MCF 10A (cell line): Measurements from ENCODE around the gene KIRREL3. TPM values are rescaled to one million over a fixed set of nuclear protein-coding genes. Genes with fewer than 3 reads are reported as not detected.

ENCODE experiments used
- BruUV-seq: library from RNA; stranded (reverse); fragments of 400-500 nt; replicated peaks from 2 replicates; lab custom pipeline; 2021; lab: Mats Ljungman, UMichigan
- CTCF ChIA-PET: fragments of 300-600 bp; sonication (Branson Sonifier 250); formaldehyde crosslinking; extraction: SDS; loops from one replicate; lab custom pipeline; 2021; ENCODE audit warnings: antibody characterized with exemption, inconsistent platforms; lab: Yijun Ruan, JAX
- POLR2A ChIA-PET: fragments of 300-600, 350-650 bp; sonication (Branson Sonifier 250); formaldehyde crosslinking; extraction: SDS; loops from one replicate; lab custom pipeline; 2020; ENCODE audit warnings: antibody characterized with exemption, inconsistent platforms; lab: Yijun Ruan, JAX
- DNase-seq: peaks from one replicate; pipeline ENCODE4 v3.0.0-alpha.2; 2018; ENCODE audit not compliant: unreplicated experiment
- H3K27ac Mint-ChIP-seq: one replicate; pipeline ENCODE4 v1.8.0; 2022; ENCODE audit warnings: mild to moderate bottlenecking, low read depth, mixed read lengths; ENCODE audit not compliant: unreplicated experiment
- H3K27me3 Mint-ChIP-seq: one replicate; pipeline ENCODE4 v1.8.0; 2022; ENCODE audit warnings: mixed read lengths; ENCODE audit not compliant: insufficient read depth, unreplicated experiment
- H3K36me3 Mint-ChIP-seq: one replicate; pipeline ENCODE4 v1.8.0; 2022; ENCODE audit warnings: mild to moderate bottlenecking, moderate library complexity, mixed read lengths; ENCODE audit not compliant: insufficient read depth, unreplicated experiment
- H3K4me1 Mint-ChIP-seq: one replicate; pipeline ENCODE4 v1.8.0; 2022; ENCODE audit warnings: mixed read lengths; ENCODE audit not compliant: insufficient read depth, unreplicated experiment
- H3K4me3 Mint-ChIP-seq: one replicate; pipeline ENCODE4 v1.8.0; 2022; ENCODE audit warnings: mild to moderate bottlenecking, moderate library complexity, mixed read lengths; ENCODE audit not compliant: unreplicated experiment
- H3K9me3 Mint-ChIP-seq: one replicate; pipeline ENCODE4 v1.8.0; 2022; ENCODE audit warnings: mixed read lengths; ENCODE audit not compliant: unreplicated experiment
- CTCF ChIP-seq: fragments of 200-600 bp; IDR thresholded peaks from one replicate; pipeline ENCODE4 v1.8.0; 2022; ENCODE audit warnings: antibody characterized with exemption, mild to moderate bottlenecking; ENCODE audit not compliant: unreplicated experiment
- intact Hi-C: fragments of 100-400 bp; cut with micrococcal nuclease; formaldehyde crosslinking; loops from 2 replicates; pipeline ENCODE4 v1.14.1; 2022
- total RNA-seq: library from RNA; stranded (reverse); gene quantifications from 2 replicates; pipeline ENCODE4 v1.2.3, GENCODE V29; 2022

Gene KIRREL3
- total RNA-seq, 1 experiment from 2014 or later: not detected

GRCh38 chr11:127027000-127027399, 26.4 kb upstream of the KIRREL3 start:
- POLR2A ChIA-PET: no interaction called here
- no peak overlapping the region for H3K4me3 Mint-ChIP-seq
- no peaks in the 10 kb centered on the region for H3K4me1 Mint-ChIP-seq
- H3K27me3 Mint-ChIP-seq: no peaks in the 10 kb centered on the region
- no peak overlapping the region for H3K27ac Mint-ChIP-seq
- no peaks in the 10 kb centered on the region for H3K36me3 Mint-ChIP-seq
- H3K9me3 Mint-ChIP-seq: no peaks in the 10 kb centered on the region
- no peak for DNase-seq
- TF ChIP-seq CTCF: no peak
- BruUV-seq: no TSS peak
- CTCF ChIA-PET: no interaction called here
- intact Hi-C loops: no loop called here

- DNase-seq: no peak
- no peak for TF ChIP-seq CTCF
- Mint-ChIP-seq H3K27me3 (no peaks in the 10 kb centered on the region), H3K27ac (no peak overlapping the region), H3K36me3 (no peaks in the 10 kb centered on the region), H3K4me3 (no peak overlapping the region), H3K9me3 (no peaks in the 10 kb centered on the region), H3K4me1 (no peaks in the 10 kb centered on the region)
- BruUV-seq: no TSS peak
- intact Hi-C loops: no loop called here
- CTCF ChIA-PET: interaction anchor here (0.6 to 2.0 kb wide), 2 partner anchors 33 to 338 kb away, joined by 3 to 7 read pairs; no protein-coding TSS in a partner anchor
- POLR2A ChIA-PET: no interaction called here
These were observed 23.4 kb upstream of the KIRREL3 start for GRCh38 chr11:127023991-127024390.

GRCh38 chr11:127018683-127019279, 18.2 kb upstream of the KIRREL3 start:
- no TSS peak for BruUV-seq
- Mint-ChIP-seq H3K27me3 (no peaks in the 10 kb centered on the region), H3K27ac (no peak overlapping the region), H3K36me3 (no peaks in the 10 kb centered on the region), H3K4me1 (no peaks in the 10 kb centered on the region), H3K9me3 (peaks cover 9% of the 10 kb centered on the region), H3K4me3 (no peak overlapping the region)
- ChIA-PET POLR2A (interaction anchor here (0.5 kb wide), 1 partner anchor 407 kb away, joined by 3 read pairs; no protein-coding TSS in a partner anchor), CTCF (no interaction called here)
- TF ChIP-seq CTCF: no peak
- DNase-seq: no peak
- intact Hi-C loops: no loop called here

- Mint-ChIP-seq H3K27ac (no peak overlapping the region), H3K36me3 (no peaks in the 10 kb centered on the region), H3K27me3 (no peaks in the 10 kb centered on the region), H3K4me3 (no peak overlapping the region), H3K4me1 (no peaks in the 10 kb centered on the region), H3K9me3 (peaks cover 22% of the 10 kb centered on the region)
- intact Hi-C loops: no loop called here
- no peak for TF ChIP-seq CTCF
- BruUV-seq: no TSS peak
- ChIA-PET CTCF (interaction anchor here (0.6 to 1.3 kb wide), 2 partner anchors 27 to 449 kb away, joined by 3 to 4 read pairs; no protein-coding TSS in a partner anchor), POLR2A (interaction anchor here (0.7 kb wide), 1 partner anchor 18 kb away, joined by 4 read pairs; no protein-coding TSS in a partner anchor)
- peak; percentile 46 for DNase-seq
These were observed 16.9 kb upstream of the KIRREL3 start for GRCh38 chr11:127017482-127017881.
